ENCODE measurements around the gene CMSS1. TPM values are rescaled to one million over a fixed set of nuclear protein-coding genes. Genes with fewer than 3 reads are reported as not detected.

The CMSS1 gene
- total and polyA plus RNA-seq, 2 donors (not counting 1 experiment from before 2014, with no cell fraction given): 7.3 to 22.8 TPM

DNA sequence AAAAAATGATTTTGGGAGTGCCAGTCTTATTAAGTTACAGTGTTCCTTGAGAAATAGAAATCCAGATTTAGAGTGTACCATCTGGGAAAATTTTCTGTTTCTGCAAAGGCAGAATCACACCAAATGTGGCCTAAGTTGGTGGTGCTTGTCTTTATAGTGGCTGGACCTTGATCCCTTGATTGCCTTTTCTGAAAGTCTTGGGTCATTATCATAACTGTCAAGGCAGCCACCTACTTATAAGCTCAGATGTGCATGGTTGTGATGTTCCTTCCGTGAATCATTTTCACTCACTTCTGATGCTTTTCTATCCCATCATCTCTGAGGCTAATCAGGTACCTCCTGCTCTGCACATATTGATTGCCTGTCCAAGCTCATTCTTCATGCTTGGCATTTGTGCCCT is 20.1 kb downstream of the CMSS1 start:
- ATAC-seq (ENCODE audit: low read depth): no peak
- no peak overlapping the region for H3K27ac ChIP-seq (ENCODE audit: low read length in 2 of 2)
- no peaks in the 10 kb centered on the region for H3K36me3 ChIP-seq (replicated peaks in 1 of 2; ENCODE audit: control extremely low read depth in 1 of 2, control insufficient read depth in 1 of 2, extremely low read depth in 1 of 2, insufficient read depth in 2 of 2, low read length in 1 of 2)
- ChIA-PET POLR2A (no interaction called here), CTCF (interaction anchor here (2.1 kb wide), 1 partner anchor 416 kb away, joined by 11 read pairs; no protein-coding TSS in a partner anchor)
- H3K9me3 Mint-ChIP-seq (ENCODE audit: insufficient read depth): no peaks in the 10 kb centered on the region
- H3K4me3 ChIP-seq (ENCODE audit: control extremely low read depth in 1 of 5, extremely low read depth in 1 of 5, insufficient read depth in 1 of 5, low read depth in 2 of 5, low read length in 4 of 5): no peak overlapping the region
- no peaks in the 10 kb centered on the region for H3K9me3 ChIP-seq (ENCODE audit: control extremely low read depth in 1 of 3, control insufficient read depth in 2 of 3, insufficient read depth in 1 of 3, low read length in 2 of 3)
- H3K27me3 ChIP-seq (replicated peaks in 1 of 4; ENCODE audit: control extremely low read depth in 1 of 4, control insufficient read depth in 3 of 4, insufficient read depth in 4 of 4, low read length in 3 of 4): no peaks in the 10 kb centered on the region
- no peaks in the 10 kb centered on the region for H3K4me1 Mint-ChIP-seq
- H3K4me1 ChIP-seq (ENCODE audit: control insufficient read depth in 2 of 2, insufficient read depth in 2 of 2, low read length in 2 of 2): no peaks in the 10 kb centered on the region
- TF ChIP-seq, protein P1, sequence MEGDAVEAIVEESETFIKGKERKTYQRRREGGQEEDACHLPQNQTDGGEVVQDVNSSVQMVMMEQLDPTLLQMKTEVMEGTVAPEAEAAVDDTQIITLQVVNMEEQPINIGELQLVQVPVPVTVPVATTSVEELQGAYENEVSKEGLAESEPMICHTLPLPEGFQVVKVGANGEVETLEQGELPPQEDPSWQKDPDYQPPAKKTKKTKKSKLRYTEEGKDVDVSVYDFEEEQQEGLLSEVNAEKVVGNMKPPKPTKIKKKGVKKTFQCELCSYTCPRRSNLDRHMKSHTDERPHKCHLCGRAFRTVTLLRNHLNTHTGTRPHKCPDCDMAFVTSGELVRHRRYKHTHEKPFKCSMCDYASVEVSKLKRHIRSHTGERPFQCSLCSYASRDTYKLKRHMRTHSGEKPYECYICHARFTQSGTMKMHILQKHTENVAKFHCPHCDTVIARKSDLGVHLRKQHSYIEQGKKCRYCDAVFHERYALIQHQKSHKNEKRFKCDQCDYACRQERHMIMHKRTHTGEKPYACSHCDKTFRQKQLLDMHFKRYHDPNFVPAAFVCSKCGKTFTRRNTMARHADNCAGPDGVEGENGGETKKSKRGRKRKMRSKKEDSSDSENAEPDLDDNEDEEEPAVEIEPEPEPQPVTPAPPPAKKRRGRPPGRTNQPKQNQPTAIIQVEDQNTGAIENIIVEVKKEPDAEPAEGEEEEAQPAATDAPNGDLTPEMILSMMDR (IDR thresholded peaks at IDR 0.05): no peak
- TF ChIP-seq EZH2 (IDR thresholded peaks at IDR 0.05; ENCODE audit: borderline replicate concordance, insufficient read depth, low read depth, low read length, poor library complexity, severe bottlenecking): no peak
- H3K4me3 Mint-ChIP-seq: no peak overlapping the region
- WGBS (ENCODE audit: insufficient coverage): 100% methylated on average over 1 of the region's 1 CpG
- no peak overlapping the region for H3K9ac ChIP-seq (ENCODE audit: low read length)
- DNase-seq: no peak
- no peak overlapping the region for H3K4me2 ChIP-seq (replicated peaks; ENCODE audit: low read depth, low read length, poor library complexity, severe bottlenecking)
- no peak overlapping the region for H2AFZ ChIP-seq (ENCODE audit: insufficient read depth, low read depth, low read length, poor library complexity, severe bottlenecking)
- H4K20me1 ChIP-seq (ENCODE audit: control insufficient read depth, insufficient read depth, low read length, poor library complexity, severe bottlenecking): no peaks in the 10 kb centered on the region
- no peak overlapping the region for H3K27ac Mint-ChIP-seq
- peaks cover 19% of the 10 kb centered on the region for H3K79me2 ChIP-seq (ENCODE audit: control insufficient read depth, insufficient read depth, low read length)
- H3K27me3 Mint-ChIP-seq: no peaks in the 10 kb centered on the region
- intact Hi-C loops (cut with micrococcal nuclease): no loop called here

DNA sequence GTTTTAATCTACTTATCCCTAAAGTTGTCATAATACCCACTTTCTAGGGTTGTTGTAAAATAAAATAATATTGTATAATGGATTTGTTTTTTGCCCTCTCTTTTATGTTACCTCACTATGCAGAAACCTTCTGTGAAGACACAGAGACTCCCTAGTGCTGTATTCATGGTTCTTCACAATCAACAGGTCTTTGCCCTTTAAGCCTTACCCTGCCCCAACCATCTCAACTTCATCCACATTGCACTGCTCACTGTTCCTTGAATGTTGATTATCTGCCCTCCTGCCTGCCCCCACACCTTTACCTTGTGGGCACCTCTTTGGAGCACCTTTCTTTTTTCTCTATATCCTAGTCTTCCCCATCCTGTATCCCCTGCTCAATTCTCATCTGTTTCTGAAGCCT is 21.1 kb downstream of the CMSS1 start:
- intact Hi-C loops (cut with micrococcal nuclease): no loop called here
- no peaks in the 10 kb centered on the region for H3K4me1 Mint-ChIP-seq
- H3K4me3 Mint-ChIP-seq: no peak overlapping the region
- no peak overlapping the region for H3K4me2 ChIP-seq (replicated peaks; ENCODE audit: low read depth, low read length, poor library complexity, severe bottlenecking)
- H3K27ac Mint-ChIP-seq: no peak overlapping the region
- ATAC-seq (ENCODE audit: low read depth) (no peak), DNase-seq (no peak)
- no peak overlapping the region for H3K27ac ChIP-seq (ENCODE audit: low read length in 2 of 2)
- H3K4me1 ChIP-seq (ENCODE audit: control insufficient read depth in 2 of 2, insufficient read depth in 2 of 2, low read length in 2 of 2): no peaks in the 10 kb centered on the region
- H2AFZ ChIP-seq (ENCODE audit: insufficient read depth, low read depth, low read length, poor library complexity, severe bottlenecking): no peak overlapping the region
- H3K9ac ChIP-seq (ENCODE audit: low read length): no peak overlapping the region
- ChIA-PET POLR2A (no interaction called here), CTCF (interaction anchor here (0.6 to 3.8 kb wide), 3 partner anchors 21 to 416 kb away, joined by 3 to 26 read pairs (median 4); no protein-coding TSS in a partner anchor)
- no peaks in the 10 kb centered on the region for H4K20me1 ChIP-seq (ENCODE audit: control insufficient read depth, insufficient read depth, low read length, poor library complexity, severe bottlenecking)
- no peaks in the 10 kb centered on the region for H3K9me3 Mint-ChIP-seq (ENCODE audit: insufficient read depth)
- no peaks in the 10 kb centered on the region for H3K27me3 Mint-ChIP-seq
- no peaks in the 10 kb centered on the region for H3K9me3 ChIP-seq (ENCODE audit: control extremely low read depth in 1 of 3, control insufficient read depth in 2 of 3, insufficient read depth in 1 of 3, low read length in 2 of 3)
- peaks cover 19% of the 10 kb centered on the region for H3K79me2 ChIP-seq (ENCODE audit: control insufficient read depth, insufficient read depth, low read length)
- H3K36me3 ChIP-seq (replicated peaks in 1 of 2; ENCODE audit: control extremely low read depth in 1 of 2, control insufficient read depth in 1 of 2, extremely low read depth in 1 of 2, insufficient read depth in 2 of 2, low read length in 1 of 2): no peaks in the 10 kb centered on the region
- TF ChIP-seq EZH2 (IDR thresholded peaks at IDR 0.05; ENCODE audit: borderline replicate concordance, insufficient read depth, low read depth, low read length, poor library complexity, severe bottlenecking): no peak
- TF ChIP-seq, protein P1 (IDR thresholded peaks at IDR 0.05): no peak
- no peaks in the 10 kb centered on the region for H3K27me3 ChIP-seq (replicated peaks in 1 of 4; ENCODE audit: control extremely low read depth in 1 of 4, control insufficient read depth in 3 of 4, insufficient read depth in 4 of 4, low read length in 3 of 4)
- H3K4me3 ChIP-seq (ENCODE audit: control extremely low read depth in 1 of 5, extremely low read depth in 1 of 5, insufficient read depth in 1 of 5, low read depth in 2 of 5, low read length in 4 of 5): no peak overlapping the region

All from B cell (primary cell).